Gastroesophageal sphincter (tissue), 3 donors: ENCODE results near the gene ZNRF3.

ENCODE experiments used
- POLR2A ChIP-seq, 2 donors: fragments of 450-650 bp; IDR thresholded peaks; one replicate each; pipeline ENCODE4 v1.6.1; 2017; ENCODE audit warnings: antibody characterized with exemption in 2 of 2, mild to moderate bottlenecking in 2 of 2, moderate library complexity in 1 of 2
- POLR2AphosphoS5 ChIP-seq: sonication (generic); formaldehyde crosslinking; IDR thresholded peaks from one replicate; pipeline ENCODE4 v1.6.1; 2017; ENCODE audit warnings: antibody characterized with exemption
- TF ChIP-seq, protein P1 (sequence below), 4 experiments: fragments of 200-600 bp in 2 of 4; fragments of 450-650 bp in 2 of 4; sonication (generic) in 1 of 4; IDR thresholded peaks; one replicate each; pipeline ENCODE4 v1.5.1; 2017 to 2019; ENCODE audit warnings: antibody characterized with exemption in 4 of 4, mild to moderate bottlenecking in 2 of 4, moderate library complexity in 2 of 4

- TF ChIP-seq, protein P1, sequence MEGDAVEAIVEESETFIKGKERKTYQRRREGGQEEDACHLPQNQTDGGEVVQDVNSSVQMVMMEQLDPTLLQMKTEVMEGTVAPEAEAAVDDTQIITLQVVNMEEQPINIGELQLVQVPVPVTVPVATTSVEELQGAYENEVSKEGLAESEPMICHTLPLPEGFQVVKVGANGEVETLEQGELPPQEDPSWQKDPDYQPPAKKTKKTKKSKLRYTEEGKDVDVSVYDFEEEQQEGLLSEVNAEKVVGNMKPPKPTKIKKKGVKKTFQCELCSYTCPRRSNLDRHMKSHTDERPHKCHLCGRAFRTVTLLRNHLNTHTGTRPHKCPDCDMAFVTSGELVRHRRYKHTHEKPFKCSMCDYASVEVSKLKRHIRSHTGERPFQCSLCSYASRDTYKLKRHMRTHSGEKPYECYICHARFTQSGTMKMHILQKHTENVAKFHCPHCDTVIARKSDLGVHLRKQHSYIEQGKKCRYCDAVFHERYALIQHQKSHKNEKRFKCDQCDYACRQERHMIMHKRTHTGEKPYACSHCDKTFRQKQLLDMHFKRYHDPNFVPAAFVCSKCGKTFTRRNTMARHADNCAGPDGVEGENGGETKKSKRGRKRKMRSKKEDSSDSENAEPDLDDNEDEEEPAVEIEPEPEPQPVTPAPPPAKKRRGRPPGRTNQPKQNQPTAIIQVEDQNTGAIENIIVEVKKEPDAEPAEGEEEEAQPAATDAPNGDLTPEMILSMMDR (IDR thresholded peaks at IDR 0.05), result no peak
- TF ChIP-seq POLR2AphosphoS5 (no peak), POLR2A (IDR thresholded peaks at IDR 0.05) (no peak)
These were observed 186.1 kb downstream of the ZNRF3 start for GRCh38 chr22:29069463-29069862.
